Vagina (tissue), 2 donors: ENCODE results near the gene PRKCE.

ENCODE experiments used
- POLR2A ChIP-seq, 2 donors: fragments of 450-650 bp; IDR thresholded peaks; one replicate each; pipeline ENCODE4 v1.6.1; 2017; ENCODE audit warnings: antibody characterized with exemption in 2 of 2, mild to moderate bottlenecking in 2 of 2, moderate library complexity in 2 of 2
- POLR2AphosphoS5 ChIP-seq, 2 donors: sonication (generic); formaldehyde crosslinking; IDR thresholded peaks; one replicate each; pipeline ENCODE4 v1.9.0; 2017; ENCODE audit warnings: antibody characterized with exemption in 2 of 2, mild to moderate bottlenecking in 2 of 2, low read depth in 1 of 2; ENCODE audit not compliant: insufficient read depth in 1 of 2
- TF ChIP-seq, protein P1 (sequence below), 3 experiments: fragments of 450-650 bp in 2 of 3; fragments of 200-600 bp in 1 of 3; sonication (generic) in 1 of 3; IDR thresholded peaks; one replicate each; pipeline ENCODE4 v1.5.1; 2017 to 2019; ENCODE audit warnings: antibody characterized with exemption in 3 of 3, mild to moderate bottlenecking in 2 of 3, moderate library complexity in 2 of 3

DNA sequence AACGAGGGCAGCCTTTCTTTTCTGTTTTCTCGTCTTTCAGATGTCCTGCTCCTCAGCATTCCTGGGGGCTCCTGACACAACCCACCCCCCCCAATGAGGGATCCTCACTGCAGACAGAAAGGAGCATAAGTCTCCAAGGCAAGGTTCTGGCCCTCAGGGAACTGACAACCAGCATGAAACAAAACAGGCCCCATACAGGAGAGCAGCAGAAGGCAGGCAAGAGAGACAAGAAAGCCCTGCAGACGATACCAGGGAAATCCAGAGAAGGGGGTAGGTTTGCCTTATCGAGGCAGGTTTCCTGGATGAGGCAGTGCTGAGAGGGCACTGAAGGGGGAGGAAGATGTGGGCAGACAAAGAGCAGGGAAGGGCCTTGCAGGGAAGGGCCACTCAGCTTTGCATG, 541.9 kb downstream of the PRKCE start:
- TF ChIP-seq, protein P1, sequence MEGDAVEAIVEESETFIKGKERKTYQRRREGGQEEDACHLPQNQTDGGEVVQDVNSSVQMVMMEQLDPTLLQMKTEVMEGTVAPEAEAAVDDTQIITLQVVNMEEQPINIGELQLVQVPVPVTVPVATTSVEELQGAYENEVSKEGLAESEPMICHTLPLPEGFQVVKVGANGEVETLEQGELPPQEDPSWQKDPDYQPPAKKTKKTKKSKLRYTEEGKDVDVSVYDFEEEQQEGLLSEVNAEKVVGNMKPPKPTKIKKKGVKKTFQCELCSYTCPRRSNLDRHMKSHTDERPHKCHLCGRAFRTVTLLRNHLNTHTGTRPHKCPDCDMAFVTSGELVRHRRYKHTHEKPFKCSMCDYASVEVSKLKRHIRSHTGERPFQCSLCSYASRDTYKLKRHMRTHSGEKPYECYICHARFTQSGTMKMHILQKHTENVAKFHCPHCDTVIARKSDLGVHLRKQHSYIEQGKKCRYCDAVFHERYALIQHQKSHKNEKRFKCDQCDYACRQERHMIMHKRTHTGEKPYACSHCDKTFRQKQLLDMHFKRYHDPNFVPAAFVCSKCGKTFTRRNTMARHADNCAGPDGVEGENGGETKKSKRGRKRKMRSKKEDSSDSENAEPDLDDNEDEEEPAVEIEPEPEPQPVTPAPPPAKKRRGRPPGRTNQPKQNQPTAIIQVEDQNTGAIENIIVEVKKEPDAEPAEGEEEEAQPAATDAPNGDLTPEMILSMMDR (IDR thresholded peaks at IDR 0.05): no peak
- TF ChIP-seq POLR2AphosphoS5 (IDR thresholded peaks at IDR 0.05; ENCODE audit: insufficient read depth in 1 of 2, low read depth in 1 of 2) (no peak), POLR2A (IDR thresholded peaks at IDR 0.05) (no peak)
